Skeletal muscle satellite cell (primary cell): Measurements from ENCODE around the gene SLC12A7.
"Not testable (repeated sequence)": the region's sequence is repeated elsewhere in the genome, so short reads cannot be mapped to it uniquely, and the experiment has no call there.

Experiments
- H3K27me3 ChIP-seq: 2 replicates; pipeline ENCODE4 v1.7.0; 2013; ENCODE audit warnings: low read length; ENCODE audit not compliant: control insufficient read depth, insufficient read depth
- H3K36me3 ChIP-seq: 2 replicates; pipeline ENCODE4 v1.7.0; 2013; ENCODE audit warnings: mild to moderate bottlenecking, control low read depth, low read length; ENCODE audit not compliant: insufficient read depth
- H3K4me1 ChIP-seq: 2 replicates; pipeline ENCODE4 v1.7.0; 2013; ENCODE audit warnings: low read length; ENCODE audit not compliant: control insufficient read depth, insufficient read depth
- H3K4me2 ChIP-seq: 2 replicates; pipeline ENCODE4 v1.7.0; 2013; ENCODE audit warnings: mild to moderate bottlenecking, low read length
- H3K4me3 ChIP-seq: 2 replicates; pipeline ENCODE4 v1.7.0; 2013; ENCODE audit warnings: low read length
- H3K9ac ChIP-seq: 2 replicates; pipeline ENCODE4 v1.7.0; 2013; ENCODE audit warnings: mild to moderate bottlenecking, low read depth, low read length, moderate library complexity
- H3K9me3 ChIP-seq: replicated peaks from 2 replicates; pipeline ENCODE4 v1.7.0; 2013; ENCODE audit warnings: mild to moderate bottlenecking, control low read depth, low read length

SLC12A7 gene

GRCh38 chr5:1028481-1029281 lies 83.2 kb downstream of the SLC12A7 start:
- Histone ChIP-seq H3K27me3 (peaks cover 3% of the 10 kb centered on the region), H3K9ac (no peak overlapping the region), H3K4me2 (no peak overlapping the region), H3K36me3 (no peaks in the 10 kb centered on the region), H3K9me3 (no peaks in the 10 kb centered on the region), H3K4me3 (no peak overlapping the region), H3K4me1 (no peaks in the 10 kb centered on the region)

GRCh38 chr5:1027631-1028441 lies 84.0 kb downstream of the SLC12A7 start:
- H3K36me3 ChIP-seq = no peaks in the 10 kb centered on the region
- H3K9ac ChIP-seq = no peak overlapping the region
- H3K4me2 ChIP-seq = no peak overlapping the region
- H3K4me3 ChIP-seq = no peak overlapping the region
- H3K4me1 ChIP-seq = no peaks in the 10 kb centered on the region
- no peaks in the 10 kb centered on the region for H3K27me3 ChIP-seq
- no peaks in the 10 kb centered on the region for H3K9me3 ChIP-seq

- Histone ChIP-seq H3K9ac (no peak overlapping the region), H3K36me3 (no peaks in the 10 kb centered on the region), H3K4me2 (no peak overlapping the region), H3K9me3 (no peaks in the 10 kb centered on the region), H3K4me3 (no peak overlapping the region), H3K27me3 (no peaks in the 10 kb centered on the region), H3K4me1 (no peaks in the 10 kb centered on the region)
Observed at GRCh38 chr5:1026700-1027621, 84.9 kb downstream of the SLC12A7 start.

GRCh38 chr5:1021969-1022336 lies 89.9 kb downstream of the SLC12A7 start:
- not testable (repeated sequence) for H3K27me3 ChIP-seq, H3K36me3 ChIP-seq, H3K9me3 ChIP-seq, H3K4me1 ChIP-seq, H3K9ac ChIP-seq, H3K4me3 ChIP-seq, H3K4me2 ChIP-seq

- Histone ChIP-seq H3K4me3 (no peak overlapping the region), H3K4me1 (no peaks in the 10 kb centered on the region), H3K9me3 (no peaks in the 10 kb centered on the region), H3K4me2 (no peak overlapping the region), H3K36me3 (no peaks in the 10 kb centered on the region), H3K27me3 (peaks cover 8% of the 10 kb centered on the region), H3K9ac (no peak overlapping the region)
Observed at GRCh38 chr5:1021136-1021968, 90.5 kb downstream of the SLC12A7 start.

GRCh38 chr5:1020452-1020961 lies 91.4 kb downstream of the SLC12A7 start:
- H3K27me3 ChIP-seq = peaks cover 16% of the 10 kb centered on the region
- no peaks in the 10 kb centered on the region for H3K9me3 ChIP-seq
- no peak overlapping the region for H3K9ac ChIP-seq
- H3K4me3 ChIP-seq = no peak overlapping the region
- H3K4me2 ChIP-seq = no peak overlapping the region
- H3K36me3 ChIP-seq = no peaks in the 10 kb centered on the region
- H3K4me1 ChIP-seq = no peaks in the 10 kb centered on the region

- Histone ChIP-seq H3K4me3 (no peak overlapping the region), H3K9ac (no peak overlapping the region), H3K36me3 (no peaks in the 10 kb centered on the region), H3K9me3 (no peaks in the 10 kb centered on the region), H3K4me1 (no peaks in the 10 kb centered on the region), H3K27me3 (peaks cover 25% of the 10 kb centered on the region), H3K4me2 (no peak overlapping the region)
Observed at GRCh38 chr5:1019001-1019905, 92.6 kb downstream of the SLC12A7 start.

- H3K27me3 ChIP-seq = peaks cover 31% of the 10 kb centered on the region
Observed at GRCh38 chr5:1018596-1018995, 93.3 kb downstream of the SLC12A7 start.

GRCh38 chr5:1017691-1018455 lies 94.0 kb downstream of the SLC12A7 start:
- H3K27me3 ChIP-seq = peaks cover 37% of the 10 kb centered on the region

More at GRCh38 chr5:1018596-1018995, 93.3 kb downstream of the SLC12A7 start:
- H3K4me2 ChIP-seq = no peak overlapping the region
- H3K36me3 ChIP-seq = no peaks in the 10 kb centered on the region
- H3K4me1 ChIP-seq = no peaks in the 10 kb centered on the region
- no peaks in the 10 kb centered on the region for H3K9me3 ChIP-seq
- H3K4me3 ChIP-seq = no peak overlapping the region
- no peak overlapping the region for H3K9ac ChIP-seq

More at GRCh38 chr5:1017691-1018455, 94.0 kb downstream of the SLC12A7 start:
- H3K9ac ChIP-seq = no peak overlapping the region
- no peaks in the 10 kb centered on the region for H3K9me3 ChIP-seq
- H3K4me3 ChIP-seq = no peak overlapping the region
- no peaks in the 10 kb centered on the region for H3K4me1 ChIP-seq
- no peaks in the 10 kb centered on the region for H3K36me3 ChIP-seq
- H3K4me2 ChIP-seq = no peak overlapping the region
